ENCODE results near the gene NR1I3.
"Not testable (repeated sequence)": the region's sequence is repeated elsewhere in the genome, so short reads cannot be mapped to it uniquely, and the experiment has no call there.

Gene NR1I3

DNA sequence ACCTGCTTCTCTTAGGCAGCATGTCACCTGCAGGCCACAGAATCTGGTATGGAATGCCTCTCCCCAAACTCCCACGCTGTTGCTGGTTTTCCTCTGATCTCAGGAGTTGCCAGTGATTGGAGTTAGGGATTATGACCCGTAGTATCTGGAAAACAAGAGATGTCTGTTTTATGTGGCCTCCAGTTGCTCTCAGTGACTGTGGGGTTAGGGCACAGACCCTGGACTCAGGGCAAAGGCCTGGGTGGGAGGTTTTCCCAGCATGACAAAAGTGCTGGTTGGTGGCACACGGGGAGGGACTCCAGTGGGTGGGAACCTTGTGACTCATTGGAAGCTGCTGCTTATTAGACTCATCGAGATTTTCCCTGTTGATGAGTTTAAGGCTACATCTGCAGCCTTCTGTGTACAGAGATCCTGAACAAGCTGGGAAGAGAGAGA, at the start of gene NR1I3:
Gene NR1I3, minus strand, starts transcription at position 165 of the 435 bp plus-strand sequence. CDS start 1,638 bp downstream, outside the sequence.
- DNase-seq, result no peak

GRCh38 chr1:161287482-161288054, 49.6 kb upstream of the NR1I3 start:
- no peak for DNase-seq

DNA sequence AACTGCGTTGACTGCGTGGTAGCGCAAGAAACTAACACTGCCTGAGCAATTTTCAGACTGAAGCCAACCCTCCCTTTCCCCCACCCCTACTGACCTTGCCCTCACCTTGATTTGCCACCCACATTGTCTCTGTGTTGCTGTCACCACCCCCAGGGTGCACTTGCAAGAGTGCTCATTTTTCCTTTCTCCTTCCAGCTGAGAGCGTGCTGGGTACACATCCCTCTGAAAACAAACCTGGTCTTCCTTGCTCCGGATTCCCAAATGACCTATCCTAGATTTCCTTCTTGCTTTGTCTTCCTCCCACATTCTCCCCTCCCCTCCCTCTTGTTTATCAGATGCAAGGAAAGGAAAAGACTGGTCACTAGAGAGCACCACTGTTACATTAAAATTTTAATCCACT, 47.5 kb upstream of the NR1I3 start:
- DNase-seq, result no peak

DNA sequence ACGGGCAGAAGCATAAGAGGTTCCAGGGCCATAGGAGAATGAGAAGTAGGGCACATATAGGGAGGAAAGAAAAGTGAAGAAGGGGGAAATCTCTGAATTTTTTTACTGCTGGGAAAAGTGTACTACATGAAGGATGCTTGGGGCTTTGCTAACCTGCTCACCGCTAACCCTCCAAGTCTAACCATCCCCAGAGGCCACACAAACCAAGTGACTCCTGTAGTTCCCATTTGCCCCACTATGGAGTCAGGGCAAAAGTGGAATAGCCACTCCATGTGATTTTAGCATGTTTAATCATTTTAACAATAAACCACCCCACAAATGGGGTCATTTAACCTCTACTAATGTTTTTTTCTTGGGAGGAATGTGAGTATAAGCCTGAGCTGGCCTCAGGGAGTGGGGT, 47.1 kb upstream of the NR1I3 start:
- DNase-seq, result no peak

- no peak for DNase-seq
These were observed 45.0 kb upstream of the NR1I3 start for GRCh38 chr1:161282991-161283390.

GRCh38 chr1:161274874-161275273, 36.9 kb upstream of the NR1I3 start:
- DNase-seq, result no peak

- DNase-seq, result no peak
These were observed 35.4 kb upstream of the NR1I3 start for GRCh38 chr1:161273402-161273801.

- no peak for DNase-seq
These were observed 29.3 kb upstream of the NR1I3 start for GRCh38 chr1:161267321-161267720.

DNA sequence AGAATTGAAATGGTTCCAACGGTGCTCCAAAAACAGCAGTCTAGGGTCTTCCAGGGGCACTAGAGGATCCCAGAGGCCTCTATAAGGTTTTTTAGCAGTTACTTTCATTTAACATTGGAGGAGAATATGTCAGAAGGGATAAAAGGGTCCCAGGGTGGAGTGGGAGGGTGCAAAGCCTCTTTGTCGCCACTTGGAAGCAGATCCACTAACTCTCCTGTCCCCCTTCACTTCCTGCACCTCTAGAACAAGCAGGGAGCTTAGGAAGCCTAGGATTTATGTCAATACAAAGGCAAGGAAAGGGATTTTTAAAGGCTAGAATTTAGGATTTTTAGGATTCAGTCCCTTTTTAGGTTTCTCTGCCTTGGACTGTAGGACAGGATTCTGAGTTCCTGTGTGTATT, 28.8 kb upstream of the NR1I3 start:
- no peak for DNase-seq

DNA sequence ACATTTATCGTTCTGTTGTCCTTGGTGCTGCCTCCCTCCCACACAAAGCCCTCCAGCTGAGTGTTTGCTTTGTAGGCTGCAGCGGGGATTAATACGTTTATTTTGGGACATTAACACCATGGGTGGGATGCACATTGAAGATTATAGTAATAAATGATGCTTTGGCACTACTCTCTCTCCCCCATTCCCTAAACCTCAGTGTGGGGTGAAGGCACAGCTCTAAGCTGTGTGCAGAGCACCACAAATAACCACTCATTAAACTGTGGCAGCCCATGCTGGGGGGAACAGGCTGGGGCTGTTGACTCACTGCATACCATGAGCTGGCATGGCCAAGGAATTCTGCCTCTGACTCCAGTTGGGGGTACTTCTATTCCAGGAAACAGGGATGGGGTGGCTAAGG, 28.2 kb upstream of the NR1I3 start:
- no peak for DNase-seq

GRCh38 chr1:161265305-161265704, 27.3 kb upstream of the NR1I3 start:
- DNase-seq, result no peak

DNA sequence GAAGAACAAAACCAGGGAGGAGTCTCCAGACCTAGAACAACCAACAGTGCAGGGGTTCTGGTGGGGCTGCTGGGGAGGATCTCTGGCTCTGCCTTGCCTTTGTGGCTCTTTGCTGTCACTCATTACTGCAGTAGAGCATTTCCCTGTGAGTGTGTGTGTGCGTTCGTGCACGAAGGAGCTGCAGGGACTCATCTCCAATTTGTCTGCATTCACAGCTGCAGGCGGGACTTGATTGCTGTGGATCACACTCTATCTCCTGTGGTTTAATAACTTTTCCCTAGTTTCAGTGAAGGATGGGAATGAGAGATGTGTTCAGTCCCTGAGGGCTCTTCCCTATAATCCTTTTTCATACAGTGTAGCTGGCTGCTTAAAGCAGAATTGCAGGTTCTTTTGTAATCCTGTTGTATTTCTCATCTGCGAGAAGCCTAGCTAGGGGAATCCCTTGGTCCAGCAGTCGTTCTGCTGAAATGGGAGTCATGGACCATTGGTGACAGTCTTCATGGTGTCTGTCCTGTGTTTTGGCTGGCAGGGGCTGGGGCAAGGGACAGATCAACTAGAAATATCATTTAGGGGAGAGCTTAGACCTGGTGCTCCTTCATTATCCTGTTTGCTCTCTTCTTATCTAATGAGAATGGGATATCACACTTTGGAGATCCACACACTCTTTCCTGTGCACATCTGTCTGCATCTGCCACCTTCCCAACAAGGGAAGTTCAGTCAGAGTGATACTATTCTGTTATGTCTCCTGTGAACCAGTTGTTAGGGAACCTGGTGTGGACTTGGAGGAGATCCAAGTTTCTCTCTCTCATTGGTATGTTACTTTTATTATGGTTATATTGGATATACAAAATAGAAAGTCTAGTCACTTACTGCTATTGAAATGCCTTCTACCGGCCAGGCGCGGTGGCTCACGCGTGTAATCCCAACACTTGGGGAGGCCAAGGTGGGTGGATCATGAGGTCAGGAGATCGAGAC, 23.5 kb upstream of the NR1I3 start:
- DNase-seq, result no peak

DNA sequence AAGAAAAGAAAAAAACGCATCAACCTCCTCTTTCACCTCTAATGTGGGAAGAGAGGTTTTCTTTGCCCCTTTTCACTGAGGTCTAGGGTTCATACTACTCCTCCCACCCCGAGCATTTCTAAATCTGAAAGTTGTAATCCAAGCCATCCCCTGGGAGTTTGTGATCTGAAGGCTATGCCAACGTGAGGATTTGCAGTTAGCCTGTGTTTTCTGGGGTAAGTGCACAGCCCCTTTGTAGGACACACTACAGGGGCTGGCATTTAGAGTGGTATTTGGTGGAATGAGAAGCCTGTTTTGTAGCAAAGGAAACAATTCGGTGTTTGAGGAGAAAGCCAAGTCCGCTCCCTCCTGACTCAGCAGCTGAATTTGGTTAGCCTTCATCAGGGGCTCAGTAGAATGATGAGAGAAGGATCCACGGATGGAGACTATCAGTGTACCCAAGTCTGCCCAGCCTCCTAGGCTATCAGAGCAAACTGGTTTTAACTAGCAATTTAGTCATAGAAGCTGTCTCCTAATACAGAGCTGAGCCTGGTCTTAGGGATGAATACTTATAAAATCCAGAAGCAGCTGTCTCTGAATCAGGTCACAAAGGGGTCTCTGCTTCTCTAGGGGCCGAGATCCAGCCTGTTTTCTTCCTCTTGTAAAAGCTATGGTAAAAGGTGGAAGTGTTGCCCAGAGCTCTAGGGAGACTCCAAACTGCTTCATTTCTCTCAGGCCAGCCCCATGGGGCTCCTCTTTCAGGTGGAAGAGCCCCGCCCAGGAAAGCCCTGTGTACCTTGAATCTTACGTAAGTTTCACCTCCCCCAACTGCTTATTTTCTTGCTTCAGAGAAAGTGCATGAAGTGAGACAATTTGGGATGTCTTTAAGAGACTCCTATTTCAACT, 22.6 kb upstream of the NR1I3 start:
- DNase-seq, result no peak

- DNase-seq, result no peak
These were observed 21.8 kb upstream of the NR1I3 start for GRCh38 chr1:161259765-161260164.

DNA sequence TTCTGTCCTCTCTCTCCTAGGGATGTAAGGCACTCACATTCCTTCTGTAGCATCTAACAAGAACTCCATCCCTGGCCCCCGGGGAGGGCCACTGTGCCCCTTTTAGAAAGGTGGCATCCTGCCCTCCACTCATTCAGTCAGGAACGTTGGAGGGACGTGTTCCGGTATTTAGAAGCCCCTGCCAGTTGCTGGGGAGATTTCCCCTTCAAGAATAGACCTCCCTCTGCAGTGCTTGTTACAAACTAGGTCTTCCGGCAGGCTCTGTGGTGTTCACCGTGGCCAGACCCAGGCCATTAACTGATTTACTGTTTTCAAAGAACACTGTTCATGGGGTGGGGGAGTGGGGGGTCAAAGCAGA, 21.3 kb upstream of the NR1I3 start:
- no peak for DNase-seq

DNA sequence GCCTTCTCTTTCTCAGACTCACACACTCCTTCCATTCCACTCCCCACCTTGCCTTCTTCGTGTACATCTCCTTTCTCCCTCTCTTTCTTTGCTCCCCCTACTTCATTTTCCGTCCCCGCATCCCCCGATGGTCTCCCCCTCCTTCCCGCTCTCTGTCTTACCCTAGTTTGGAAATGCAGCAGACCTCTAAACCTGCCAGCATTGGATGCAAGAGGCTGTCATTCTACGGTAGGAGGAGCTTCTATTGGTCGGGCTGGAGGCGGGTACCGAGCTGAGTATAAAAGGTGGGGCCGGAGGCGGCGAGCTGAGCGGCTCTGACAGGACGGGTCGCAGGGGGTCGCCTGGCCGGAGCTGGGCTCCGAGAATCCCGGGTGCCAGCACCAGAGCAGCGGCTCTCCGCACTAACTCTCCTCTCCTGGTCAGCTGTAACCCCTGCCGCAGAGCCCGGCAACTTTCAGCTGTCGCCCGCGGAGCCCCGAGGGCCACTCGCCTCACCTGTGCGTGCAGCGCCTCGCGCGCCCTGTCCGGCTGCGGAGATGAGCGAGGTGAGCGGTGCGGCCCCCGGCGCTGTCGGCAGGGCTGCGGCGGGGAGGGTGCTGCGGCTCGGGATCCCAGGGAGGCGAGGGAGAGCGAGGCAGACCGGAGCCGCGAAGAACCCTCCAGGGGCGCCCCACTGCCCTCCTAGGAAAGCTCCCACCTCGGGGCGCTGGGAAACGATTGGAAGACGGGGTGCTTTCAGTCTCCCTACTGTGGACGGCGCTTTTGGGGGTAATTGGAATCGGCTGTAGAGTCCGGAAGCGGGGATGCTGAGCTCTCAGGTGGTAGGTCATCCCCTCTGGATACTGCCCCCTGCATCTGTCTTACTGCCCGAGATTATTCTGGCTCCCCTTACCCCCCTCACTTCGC, 20.7 kb upstream of the NR1I3 start, which contains the start of gene PCP4L1:
Gene PCP4L1, plus strand, starts transcription at position 307 of the 906 bp plus-strand sequence. Its CDS starts 230 bp downstream, at position 537.
- peak; percentile 24 for DNase-seq

DNA sequence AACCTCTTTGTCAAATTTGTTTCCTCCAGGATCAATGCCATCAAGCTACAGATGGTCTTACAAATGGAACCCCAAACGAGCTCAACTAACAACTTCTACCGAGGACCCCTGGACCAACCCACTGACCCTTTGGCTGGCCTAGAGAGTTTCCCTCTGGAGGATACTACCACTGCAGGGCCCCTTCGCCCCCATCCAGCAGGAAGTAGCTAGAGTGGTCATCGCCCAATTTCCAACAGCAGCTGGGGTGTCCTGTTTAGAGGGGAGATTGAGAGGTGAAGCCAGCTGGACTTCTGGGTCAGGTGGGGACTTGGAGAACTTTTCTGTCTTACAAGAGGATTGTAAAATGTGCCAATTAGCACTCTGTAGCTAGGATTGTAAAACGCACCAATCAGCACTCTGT, 19.1 kb upstream of the NR1I3 start:
- not testable (repeated sequence) for DNase-seq

DNA sequence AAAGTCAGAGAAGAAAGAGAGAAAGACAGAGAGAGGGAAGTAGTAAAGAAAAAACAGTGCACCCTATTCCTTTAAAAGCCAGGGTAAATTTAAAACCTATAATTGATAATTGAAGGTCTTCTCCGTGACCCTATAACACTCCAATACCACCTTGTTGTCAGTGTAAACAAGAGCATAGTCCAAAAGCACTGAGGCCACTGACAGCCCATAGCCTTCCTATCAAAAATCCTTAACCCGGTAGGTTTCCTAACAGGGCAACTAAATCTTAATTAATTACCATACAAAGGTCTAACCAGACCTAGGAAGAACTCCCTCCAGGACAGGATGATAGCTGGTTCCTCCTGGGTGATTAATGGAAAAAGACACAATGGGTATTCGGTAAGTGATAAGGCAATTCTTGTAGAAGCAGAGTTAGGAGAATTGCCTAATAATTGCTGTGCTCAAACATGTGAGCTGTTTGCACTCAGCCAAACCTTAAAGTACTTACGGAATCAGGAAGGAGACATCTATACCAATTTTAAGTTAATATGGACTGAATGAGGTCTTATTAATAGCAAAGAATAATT, 18.0 kb upstream of the NR1I3 start:
- not testable (repeated sequence) for DNase-seq

DNA sequence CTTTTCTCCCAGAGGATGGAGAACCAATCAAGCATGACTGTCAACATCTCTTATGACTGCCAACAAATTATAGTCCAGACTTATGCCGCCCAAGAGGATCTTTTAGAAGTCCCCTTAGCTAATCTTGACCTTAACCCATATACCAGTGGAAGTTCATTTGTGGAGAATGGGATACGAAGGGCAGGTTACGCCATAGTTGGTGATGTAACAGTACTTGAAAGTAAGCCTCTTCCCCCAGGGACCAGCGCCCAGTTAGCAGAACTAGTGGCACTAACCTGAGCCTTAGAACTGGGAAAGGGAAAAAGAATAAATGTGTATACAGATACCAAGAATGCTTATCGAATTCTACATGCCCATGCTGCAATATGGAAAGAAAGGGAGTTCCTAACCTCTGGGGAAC, 17.3 kb upstream of the NR1I3 start:
- not testable (repeated sequence) for DNase-seq

GRCh38 chr1:161251579-161251978, 13.6 kb upstream of the NR1I3 start:
- DNase-seq, result no peak

DNA sequence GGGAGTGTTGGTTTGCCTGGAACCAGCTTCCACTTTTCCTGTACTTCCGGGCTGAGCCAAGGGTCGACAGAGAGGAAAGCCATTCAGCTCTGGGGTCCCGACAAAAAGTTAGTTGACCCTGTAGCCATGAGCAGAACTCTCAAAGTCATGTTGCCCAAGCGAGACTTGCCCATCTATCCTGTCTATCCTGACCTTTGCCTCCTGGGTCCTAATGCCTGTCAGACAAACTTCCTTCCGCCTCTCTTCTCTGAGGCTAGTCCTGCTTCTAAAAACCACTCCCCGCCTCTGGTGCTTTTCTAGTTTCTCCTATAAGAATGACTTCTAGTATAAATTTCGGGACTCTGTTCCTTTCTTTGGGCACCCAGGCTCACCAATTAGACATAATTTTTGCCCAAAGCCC, 12.8 kb upstream of the NR1I3 start:
- DNase-seq, result no peak

GRCh38 chr1:161250100-161250499, 12.1 kb upstream of the NR1I3 start:
- DNase-seq, result not testable (repeated sequence)
